Left renal cortex interstitium (tissue), 4 donors: ENCODE data around the gene MYLK2. TPM values are rescaled to one million over a fixed set of nuclear protein-coding genes. Genes with fewer than 3 reads are reported as not detected.
"Not testable (repeated sequence)": the region's sequence is repeated elsewhere in the genome, so short reads cannot be mapped to it uniquely, and the experiment has no call there.

Source experiments
- DNase-seq, 4 donors: peaks; one replicate each; pipeline ENCODE4 v3.0.0-alpha.2; 2013; ENCODE audit warnings: low read depth in 4 of 4, low spot score in 2 of 4, missing footprints in 1 of 4
- polyA plus RNA-seq, 4 donors: library from polyadenylated mRNA; unstranded; fragments of 120-200 nt; gene quantifications; one replicate each; pipeline ENCODE4 v1.2.1, GENCODE V29; 2013; ENCODE audit not compliant: insufficient read length in 4 of 4

MYLK2 gene
- polyA plus RNA-seq, 4 donors, result 0.56 to 0.94 (median 0.82) TPM

GRCh38 chr20:31815408-31816188 lies 3.6 kb upstream of the MYLK2 start:
- DNase-seq, result no peak

GRCh38 chr20:31816221-31816620 lies 2.9 kb upstream of the MYLK2 start:
- no peak for DNase-seq

GRCh38 chr20:31817461-31817860 lies 1.7 kb upstream of the MYLK2 start:
- no peak for DNase-seq

GRCh38 chr20:31818376-31818908 lies 714 bp upstream of the MYLK2 start:
- no peak for DNase-seq

GRCh38 chr20:31820228-31820627 lies 1.1 kb downstream of the MYLK2 start:
- no peak for DNase-seq

- DNase-seq, result no peak
Observed at GRCh38 chr20:31821427-31821826, 2.3 kb downstream of the MYLK2 start.

GRCh38 chr20:31822421-31823330 lies 3.5 kb downstream of the MYLK2 start:
- peak in 3 of 4 donors; percentile 70 to 78 (median 74) for DNase-seq

GRCh38 chr20:31823360-31824124 lies 4.4 kb downstream of the MYLK2 start:
- DNase-seq, result no peak

GRCh38 chr20:31824125-31824485 lies 4.9 kb downstream of the MYLK2 start:
- no peak for DNase-seq

GRCh38 chr20:31824554-31825313 lies 5.6 kb downstream of the MYLK2 start:
- no peak for DNase-seq

- DNase-seq, result no peak
Observed at GRCh38 chr20:31826074-31826473, 6.9 kb downstream of the MYLK2 start.

- DNase-seq, result no peak
Observed at GRCh38 chr20:31827059-31827458, 7.9 kb downstream of the MYLK2 start.

GRCh38 chr20:31828016-31828415 lies 8.9 kb downstream of the MYLK2 start:
- not testable (repeated sequence) for DNase-seq

- DNase-seq, result no peak
Observed at GRCh38 chr20:31829731-31830130, 10.6 kb downstream of the MYLK2 start.

GRCh38 chr20:31830406-31830981 lies 11.3 kb downstream of the MYLK2 start:
- no peak for DNase-seq

- no peak for DNase-seq
Observed at GRCh38 chr20:31831211-31831610, 12.1 kb downstream of the MYLK2 start.

- DNase-seq, result no peak
Observed at GRCh38 chr20:31831771-31832306, 12.7 kb downstream of the MYLK2 start.

GRCh38 chr20:31833130-31833930 lies 14.2 kb downstream of the MYLK2 start:
- peak in 1 of 4 donors; percentile 53 for DNase-seq
